ENCODE data around the gene CLSTN2.

DNA sequence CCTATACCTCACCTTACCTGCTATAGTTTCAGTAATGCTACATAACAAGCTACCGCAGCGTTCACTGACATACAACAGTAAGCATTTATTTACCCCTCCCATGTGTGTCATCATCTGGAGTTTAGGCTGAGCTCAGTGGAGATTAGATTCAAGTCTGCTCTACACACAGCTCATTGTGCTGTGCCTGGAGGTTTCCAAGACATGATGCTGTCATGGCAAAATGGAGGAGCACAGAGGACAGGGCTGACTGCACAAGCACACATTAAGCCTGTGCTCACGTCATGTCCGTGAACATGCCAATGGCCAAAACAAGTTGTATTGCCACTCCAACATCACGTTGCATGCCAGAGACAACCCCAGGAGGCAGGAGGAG is 409.1 kb downstream of the CLSTN2 start:
- TF ChIP-seq POLR2AphosphoS5 (IDR thresholded peaks at IDR 0.05; ENCODE audit: insufficient read depth in 1 of 2, low read depth in 1 of 2) (no peak), CTCF (IDR thresholded peaks at IDR 0.05) (no peak)

Measured in vagina (tissue), 2 donors.